ENCODE data around the gene RNASE13.

RNASE13 gene

DNA sequence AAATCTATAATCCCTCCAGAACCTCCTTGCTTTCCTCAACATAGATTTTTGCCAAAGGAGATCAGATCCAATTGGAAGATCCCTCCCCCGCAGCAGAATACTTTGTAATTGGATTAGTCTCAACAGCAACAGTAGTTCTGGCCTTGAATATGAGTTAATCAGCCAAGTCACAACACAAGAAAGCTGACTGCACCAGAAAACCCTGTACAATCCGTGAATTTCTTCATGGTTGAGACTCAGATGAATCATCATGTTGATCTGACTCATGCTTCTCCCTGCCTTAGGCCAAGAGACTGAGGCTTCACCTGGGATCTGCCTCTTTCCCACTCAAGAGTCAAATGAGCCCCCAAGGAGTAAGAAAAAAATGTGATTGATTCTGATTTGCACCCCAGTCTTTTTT lies 47.8 kb downstream of the RNASE13 start:
- peaks cover 0 to 5% of the 10 kb centered on the region in 2 experiments; a peak in 1 of 3 replicates for H3K36me3 ChIP-seq (ENCODE audit: control insufficient read depth in 2 of 2, insufficient read depth in 1 of 2, low read length in 2 of 2)
- TF ChIP-seq BCL11A (tag by site-specific recombination; IDR thresholded peaks at IDR 0.05; ENCODE audit: low read depth) (no peak), ZNF132 (tag by site-specific recombination; IDR thresholded peaks at IDR 0.05; ENCODE audit: borderline replicate concordance) (no peak), ZNF660 (tag by site-specific recombination; IDR thresholded peaks at IDR 0.05) (0 out of 2 replicates have a peak, but pooled peaks have one; percentile 43), ZFP41 (tag by site-specific recombination; IDR thresholded peaks at IDR 0.05; ENCODE audit: borderline replicate concordance) (no peak), ZNF184 (tag by site-specific recombination; IDR thresholded peaks at IDR 0.05) (0 out of 2 replicates have a peak, but pooled peaks have one; percentile 64), ZEB2 (tag by site-specific recombination; IDR thresholded peaks at IDR 0.05) (0 out of 2 replicates have a peak, but pooled peaks have one; percentile 38), ZBTB20 (tag by site-specific recombination; IDR thresholded peaks at IDR 0.05) (no peak), PATZ1 (tag by site-specific recombination; IDR thresholded peaks at IDR 0.05) (no peak), ZNF768 (tag by site-specific recombination; IDR thresholded peaks at IDR 0.05) (no peak), ZNF701 (tag by site-specific recombination; IDR thresholded peaks at IDR 0.05) (no peak), SCRT2 (tag by site-specific recombination; IDR thresholded peaks at IDR 0.05) (peak; percentile 55), PRDM6 (tag by site-specific recombination; IDR thresholded peaks at IDR 0.05) (0 out of 2 replicates have a peak, but pooled peaks have one; percentile 20), ZNF223 (tag by site-specific recombination; IDR thresholded peaks at IDR 0.05) (no peak), ZNF600 (tag by site-specific recombination; IDR thresholded peaks at IDR 0.05) (0 out of 2 replicates have a peak, but pooled peaks have one; percentile 39), ZNF433 (tag by site-specific recombination; IDR thresholded peaks at IDR 0.05; ENCODE audit: low read depth) (no peak), ZNF366 (tag by site-specific recombination; conservative IDR thresholded peaks at IDR 0.05) (peak; percentile 25; the same call in 1 of the 2 replicates), SP3 (tag by site-specific recombination; IDR thresholded peaks at IDR 0.05) (no peak), ZNF629 (tag by site-specific recombination; IDR thresholded peaks at IDR 0.05) (peak; percentile 70)
- TF ChIP-seq, protein P1, sequence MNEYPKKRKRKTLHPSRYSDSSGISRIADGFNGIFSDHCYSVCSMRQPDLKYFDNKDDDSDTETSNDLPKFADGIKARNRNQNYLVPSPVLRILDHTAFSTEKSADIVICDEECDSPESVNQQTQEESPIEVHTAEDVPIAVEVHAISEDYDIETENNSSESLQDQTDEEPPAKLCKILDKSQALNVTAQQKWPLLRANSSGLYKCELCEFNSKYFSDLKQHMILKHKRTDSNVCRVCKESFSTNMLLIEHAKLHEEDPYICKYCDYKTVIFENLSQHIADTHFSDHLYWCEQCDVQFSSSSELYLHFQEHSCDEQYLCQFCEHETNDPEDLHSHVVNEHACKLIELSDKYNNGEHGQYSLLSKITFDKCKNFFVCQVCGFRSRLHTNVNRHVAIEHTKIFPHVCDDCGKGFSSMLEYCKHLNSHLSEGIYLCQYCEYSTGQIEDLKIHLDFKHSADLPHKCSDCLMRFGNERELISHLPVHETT (tag by site-specific recombination; IDR thresholded peaks at IDR 0.05): 0 out of 2 replicates have a peak, but pooled peaks have one; percentile 33
- TF ChIP-seq, protein P2, sequence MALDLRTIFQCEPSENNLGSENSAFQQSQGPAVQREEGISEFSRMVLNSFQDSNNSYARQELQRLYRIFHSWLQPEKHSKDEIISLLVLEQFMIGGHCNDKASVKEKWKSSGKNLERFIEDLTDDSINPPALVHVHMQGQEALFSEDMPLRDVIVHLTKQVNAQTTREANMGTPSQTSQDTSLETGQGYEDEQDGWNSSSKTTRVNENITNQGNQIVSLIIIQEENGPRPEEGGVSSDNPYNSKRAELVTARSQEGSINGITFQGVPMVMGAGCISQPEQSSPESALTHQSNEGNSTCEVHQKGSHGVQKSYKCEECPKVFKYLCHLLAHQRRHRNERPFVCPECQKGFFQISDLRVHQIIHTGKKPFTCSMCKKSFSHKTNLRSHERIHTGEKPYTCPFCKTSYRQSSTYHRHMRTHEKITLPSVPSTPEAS (tag by site-specific recombination; IDR thresholded peaks at IDR 0.05): no peak
- TF ChIP-seq, protein P3, sequence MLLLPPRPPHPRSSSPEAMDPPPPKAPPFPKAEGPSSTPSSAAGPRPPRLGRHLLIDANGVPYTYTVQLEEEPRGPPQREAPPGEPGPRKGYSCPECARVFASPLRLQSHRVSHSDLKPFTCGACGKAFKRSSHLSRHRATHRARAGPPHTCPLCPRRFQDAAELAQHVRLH (tag by site-specific recombination; IDR thresholded peaks at IDR 0.05): no peak
- H3K4me1 ChIP-seq (ENCODE audit: control insufficient read depth, insufficient read depth, low read length): 0 out of 2 replicates have a peak, but pooled peaks cover 2% of the 10 kb centered on the region
- H3K9me3 ChIP-seq (ENCODE audit: control insufficient read depth, insufficient read depth, low read depth, low read length): no peaks in the 10 kb centered on the region
- CTCF ChIA-PET: interaction anchor here (0.7 to 1.0 kb wide), 3 partner anchors 16 to 118 kb away, joined by 3 to 6 read pairs (median 4); no protein-coding TSS in a partner anchor
- H3K27ac ChIP-seq (ENCODE audit: extremely low read depth, low read depth, low read length): no peak overlapping the region
- POLR2A ChIA-PET: interaction anchor here (0.7 kb wide), 1 partner anchor 15 kb away, joined by 3 read pairs; no protein-coding TSS in a partner anchor
- no peak overlapping the region for H3K4me3 ChIP-seq (ENCODE audit: low read depth, low read length)

Data from HEK293 (cell line).